Panc1 (cell line): ENCODE results near the gene TP53AIP1. TPM values are rescaled to one million over a fixed set of nuclear protein-coding genes. Genes with fewer than 3 reads are reported as not detected.

Source experiments
- ATAC-seq: fragments of 200-7000 bp; cut with Tn5 transposase; 2 replicates; pipeline ENCODE4 v1.9.1; 2020; ENCODE audit warnings: mild to moderate bottlenecking, moderate library complexity
- BruUV-seq: library from RNA; stranded (reverse); fragments of 400-500 nt; replicated peaks from 2 replicates; lab custom pipeline; 2021; lab: Mats Ljungman, UMichigan
- CTCF ChIA-PET: fragments of 300-600 bp; sonication (Branson Sonifier 250); formaldehyde crosslinking; loops from one replicate; lab custom pipeline; 2022; ENCODE audit warnings: antibody characterized with exemption; lab: Charles Lee
- POLR2A ChIA-PET: fragments of 300-600 bp; sonication (Branson Sonifier 250); formaldehyde crosslinking; loops from one replicate; lab custom pipeline; 2022; ENCODE audit warnings: antibody characterized with exemption; lab: Charles Lee
- DNase-seq: peaks from one replicate; pipeline ENCODE4 v3.0.0-alpha.2; 2010; ENCODE audit warnings: low read depth, low spot score
- H3K27ac ChIP-seq: 2 replicates; pipeline ENCODE4 v1.5.1; 2011; ENCODE audit warnings: mild to moderate bottlenecking, low read length, inconsistent platforms
- H3K27me3 ChIP-seq: fragments of 200-500 bp; sonication (Bioruptor generic); 2 replicates; pipeline ENCODE4 v1.6.0; 2014; ENCODE audit warnings: low read length, inconsistent platforms; ENCODE audit not compliant: control insufficient read depth, insufficient read depth
- H3K36me3 ChIP-seq: fragments of 200-500 bp; sonication (Bioruptor generic); 2 replicates; pipeline ENCODE4 v1.5.1; 2014; ENCODE audit warnings: inconsistent platforms, mild to moderate bottlenecking, low read length, moderate library complexity; ENCODE audit not compliant: control insufficient read depth, insufficient read depth
- H3K4me1 ChIP-seq: 2 replicates; pipeline ENCODE4 v1.5.1; 2011; ENCODE audit warnings: inconsistent platforms, mild to moderate bottlenecking, low read length, moderate library complexity; ENCODE audit not compliant: control insufficient read depth, insufficient read depth
- H3K4me3 ChIP-seq, 2 experiments: 2 replicates each; pipeline ENCODE4 v1.5.1; 2011 to 2012; ENCODE audit warnings: low read depth in 2 of 2, low read length in 2 of 2, mild to moderate bottlenecking in 2 of 2, inconsistent platforms in 1 of 2, moderate library complexity in 1 of 2
- H3K9me3 ChIP-seq: fragments of 200-500 bp; sonication (Bioruptor generic); 2 replicates; pipeline ENCODE4 v1.5.1; 2014; ENCODE audit warnings: low read depth, mild to moderate bottlenecking, inconsistent platforms, low read length, moderate library complexity; ENCODE audit not compliant: control insufficient read depth, insufficient read depth
- POLR2AphosphoS5 ChIP-seq: IDR thresholded peaks from 2 replicates; pipeline ENCODE4 v1.6.1; 2012; ENCODE audit warnings: mild to moderate bottlenecking, low read depth, low read length, moderate library complexity
- SIN3A ChIP-seq: IDR thresholded peaks from 2 replicates; pipeline ENCODE4 v1.6.1; 2012; ENCODE audit warnings: low read depth, mild to moderate bottlenecking, low read length, moderate library complexity, borderline replicate concordance; ENCODE audit not compliant: insufficient read depth
- TCF7L2 ChIP-seq: IDR thresholded peaks from 2 replicates; pipeline ENCODE4 v1.6.1; 2011; ENCODE audit warnings: mild to moderate bottlenecking, low read depth, low read length, inconsistent platforms
- in situ Hi-C: cut with HindIII; loops from 2 replicates; pipeline ENCODE4 v1.10.0; 2016; ENCODE audit warnings: low sequenced_read_pairs, low pct_unique_long_range_greater_than_20kb
- intact Hi-C: fragments of 100-400 bp; cut with micrococcal nuclease; formaldehyde crosslinking; loops from one replicate; pipeline ENCODE4 v1.10.0; 2022; ENCODE audit not compliant: unreplicated experiment
- total RNA-seq: library from RNA; stranded (reverse); gene quantifications from one replicate; pipeline ENCODE4 v1.2.1, GENCODE V29; 2021; ENCODE audit not compliant: unreplicated experiment
- TF ChIP-seq, protein P1 (sequence below), 2 experiments: IDR thresholded peaks; 2 replicates each; pipeline ENCODE4 v1.6.1; 2011 to 2012; ENCODE audit warnings: low read depth in 2 of 2, control low read depth in 1 of 2, low read length in 1 of 2, mild to moderate bottlenecking in 1 of 2, moderate library complexity in 1 of 2; ENCODE audit not compliant: insufficient read depth in 1 of 2
- TF ChIP-seq, protein P2 (sequence below): fragments of 450-650 bp; IDR thresholded peaks from 2 replicates; pipeline ENCODE4 v1.5.1; 2017; ENCODE audit warnings: mild to moderate bottlenecking

Gene TP53AIP1
- total RNA-seq, 1 experiment from 2014 or later = 0.08 TPM

DNA sequence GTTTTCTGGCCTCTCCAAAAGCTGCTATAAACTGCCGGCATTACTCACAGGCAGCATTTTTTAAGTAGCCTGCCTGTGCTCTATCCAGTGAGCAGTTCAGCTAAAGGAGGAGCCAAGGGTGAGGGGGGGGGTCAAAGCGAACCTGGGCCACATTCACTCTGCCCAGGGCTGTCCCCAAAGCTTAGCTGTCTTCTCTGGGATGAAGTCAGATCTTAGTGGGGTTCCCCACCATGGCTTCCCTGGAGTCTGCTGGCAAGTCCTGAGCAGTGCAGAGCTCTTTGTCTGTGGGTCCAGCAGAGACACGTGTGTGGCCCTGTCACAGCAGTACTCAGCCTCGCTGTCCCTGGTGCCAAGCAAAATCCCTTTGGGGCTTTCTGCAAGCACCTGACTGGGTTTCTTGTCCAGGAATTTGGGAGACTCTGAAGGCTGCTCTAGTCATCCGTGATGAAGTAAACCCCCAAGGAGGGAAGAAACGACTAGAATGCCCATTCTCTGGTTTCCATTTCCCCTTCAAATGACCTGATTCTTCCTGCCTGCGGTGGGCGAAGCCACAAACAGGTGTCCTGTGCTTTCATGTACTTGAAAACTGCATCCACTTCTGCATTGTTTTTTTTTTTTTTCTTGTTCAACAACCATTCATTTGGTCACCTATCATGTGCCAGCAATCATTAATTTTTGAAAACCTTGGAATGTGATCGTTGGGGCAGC, 48.9 kb downstream of the TP53AIP1 start:
- ChIA-PET POLR2A (interaction anchor here (0.6 kb wide), 1 partner anchor 800 kb away, joined by 4 read pairs; no protein-coding TSS in a partner anchor), CTCF (interaction anchor here (0.7 kb wide), 1 partner anchor 487 kb away, joined by 3 read pairs; no protein-coding TSS in a partner anchor)
- BruUV-seq = no TSS peak
- intact Hi-C loops = no loop called here
- Histone ChIP-seq H3K9me3 (no peaks in the 10 kb centered on the region), H3K36me3 (no peaks in the 10 kb centered on the region), H3K27ac (no peak overlapping the region), H3K4me1 (no peaks in the 10 kb centered on the region), H3K27me3 (peaks cover 13% of the 10 kb centered on the region), H3K4me3 (no peak overlapping the region)
- ATAC-seq = no peak
- in situ Hi-C loops = no loop called here
- TF ChIP-seq TCF7L2 = no peak
- no peak for TF ChIP-seq SIN3A
- TF ChIP-seq POLR2AphosphoS5 = no peak
- TF ChIP-seq, protein P1, sequence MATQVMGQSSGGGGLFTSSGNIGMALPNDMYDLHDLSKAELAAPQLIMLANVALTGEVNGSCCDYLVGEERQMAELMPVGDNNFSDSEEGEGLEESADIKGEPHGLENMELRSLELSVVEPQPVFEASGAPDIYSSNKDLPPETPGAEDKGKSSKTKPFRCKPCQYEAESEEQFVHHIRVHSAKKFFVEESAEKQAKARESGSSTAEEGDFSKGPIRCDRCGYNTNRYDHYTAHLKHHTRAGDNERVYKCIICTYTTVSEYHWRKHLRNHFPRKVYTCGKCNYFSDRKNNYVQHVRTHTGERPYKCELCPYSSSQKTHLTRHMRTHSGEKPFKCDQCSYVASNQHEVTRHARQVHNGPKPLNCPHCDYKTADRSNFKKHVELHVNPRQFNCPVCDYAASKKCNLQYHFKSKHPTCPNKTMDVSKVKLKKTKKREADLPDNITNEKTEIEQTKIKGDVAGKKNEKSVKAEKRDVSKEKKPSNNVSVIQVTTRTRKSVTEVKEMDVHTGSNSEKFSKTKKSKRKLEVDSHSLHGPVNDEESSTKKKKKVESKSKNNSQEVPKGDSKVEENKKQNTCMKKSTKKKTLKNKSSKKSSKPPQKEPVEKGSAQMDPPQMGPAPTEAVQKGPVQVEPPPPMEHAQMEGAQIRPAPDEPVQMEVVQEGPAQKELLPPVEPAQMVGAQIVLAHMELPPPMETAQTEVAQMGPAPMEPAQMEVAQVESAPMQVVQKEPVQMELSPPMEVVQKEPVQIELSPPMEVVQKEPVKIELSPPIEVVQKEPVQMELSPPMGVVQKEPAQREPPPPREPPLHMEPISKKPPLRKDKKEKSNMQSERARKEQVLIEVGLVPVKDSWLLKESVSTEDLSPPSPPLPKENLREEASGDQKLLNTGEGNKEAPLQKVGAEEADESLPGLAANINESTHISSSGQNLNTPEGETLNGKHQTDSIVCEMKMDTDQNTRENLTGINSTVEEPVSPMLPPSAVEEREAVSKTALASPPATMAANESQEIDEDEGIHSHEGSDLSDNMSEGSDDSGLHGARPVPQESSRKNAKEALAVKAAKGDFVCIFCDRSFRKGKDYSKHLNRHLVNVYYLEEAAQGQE (IDR thresholded peaks at IDR 0.05; ENCODE audit: insufficient read depth in 1 of 2, low read depth in 2 of 2, low read length in 1 of 2) = no peak
- TF ChIP-seq, protein P2, sequence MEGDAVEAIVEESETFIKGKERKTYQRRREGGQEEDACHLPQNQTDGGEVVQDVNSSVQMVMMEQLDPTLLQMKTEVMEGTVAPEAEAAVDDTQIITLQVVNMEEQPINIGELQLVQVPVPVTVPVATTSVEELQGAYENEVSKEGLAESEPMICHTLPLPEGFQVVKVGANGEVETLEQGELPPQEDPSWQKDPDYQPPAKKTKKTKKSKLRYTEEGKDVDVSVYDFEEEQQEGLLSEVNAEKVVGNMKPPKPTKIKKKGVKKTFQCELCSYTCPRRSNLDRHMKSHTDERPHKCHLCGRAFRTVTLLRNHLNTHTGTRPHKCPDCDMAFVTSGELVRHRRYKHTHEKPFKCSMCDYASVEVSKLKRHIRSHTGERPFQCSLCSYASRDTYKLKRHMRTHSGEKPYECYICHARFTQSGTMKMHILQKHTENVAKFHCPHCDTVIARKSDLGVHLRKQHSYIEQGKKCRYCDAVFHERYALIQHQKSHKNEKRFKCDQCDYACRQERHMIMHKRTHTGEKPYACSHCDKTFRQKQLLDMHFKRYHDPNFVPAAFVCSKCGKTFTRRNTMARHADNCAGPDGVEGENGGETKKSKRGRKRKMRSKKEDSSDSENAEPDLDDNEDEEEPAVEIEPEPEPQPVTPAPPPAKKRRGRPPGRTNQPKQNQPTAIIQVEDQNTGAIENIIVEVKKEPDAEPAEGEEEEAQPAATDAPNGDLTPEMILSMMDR = no peak
- no peak for DNase-seq

DNA sequence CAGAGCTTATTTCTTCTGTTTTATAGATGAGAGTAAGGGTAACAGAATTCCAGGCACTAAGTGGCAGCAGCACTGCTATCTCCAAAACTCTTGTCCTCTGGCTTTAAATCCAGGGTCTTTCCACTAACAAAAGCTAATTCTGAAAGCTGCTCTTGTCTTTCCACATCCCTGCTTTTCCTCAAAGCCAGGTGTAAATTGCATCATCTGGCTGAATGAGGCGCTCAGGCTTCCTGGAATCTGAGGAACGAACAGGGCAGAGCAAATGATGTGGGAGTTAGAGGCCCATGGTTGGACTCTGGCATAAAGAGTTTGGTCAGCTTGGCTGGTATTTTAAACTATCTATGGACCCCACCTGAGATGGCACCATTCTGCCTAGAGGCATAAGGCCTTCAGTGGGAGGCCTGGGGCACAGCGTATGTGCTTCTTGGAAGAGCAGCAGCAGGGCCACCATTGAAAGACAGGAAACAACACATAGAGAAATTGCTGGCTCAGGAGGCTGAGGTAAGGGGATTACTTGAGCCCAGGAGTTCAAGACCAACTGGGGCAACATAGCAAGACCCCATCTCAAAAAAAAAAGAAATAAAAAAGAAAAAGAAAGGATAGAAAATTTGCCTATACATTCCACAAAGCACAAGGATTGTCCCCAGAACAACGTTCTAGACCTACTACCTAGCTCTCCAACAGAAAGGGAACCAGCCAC, 49.7 kb downstream of the TP53AIP1 start:
- H3K4me3 ChIP-seq = no peak overlapping the region
- TF ChIP-seq TCF7L2 = no peak
- TF ChIP-seq POLR2AphosphoS5 = no peak
- TF ChIP-seq, protein P2 = no peak
- no peak for TF ChIP-seq SIN3A
- TF ChIP-seq, protein P1 (IDR thresholded peaks at IDR 0.05; ENCODE audit: insufficient read depth in 1 of 2, low read depth in 2 of 2, low read length in 1 of 2) = no peak
- no peaks in the 10 kb centered on the region for H3K36me3 ChIP-seq
- POLR2A ChIA-PET = interaction anchor here (0.6 kb wide), 1 partner anchor 799 kb away, joined by 4 read pairs; no protein-coding TSS in a partner anchor
- H3K9me3 ChIP-seq = no peaks in the 10 kb centered on the region
- CTCF ChIA-PET = interaction anchor here (0.7 to 1.3 kb wide), 2 partner anchors 64 to 487 kb away, joined by 3 to 5 read pairs; no protein-coding TSS in a partner anchor
- intact Hi-C loops = no loop called here
- in situ Hi-C loops = no loop called here
- DNase-seq (no peak), ATAC-seq (no peak)
- H3K4me1 ChIP-seq = no peaks in the 10 kb centered on the region
- peaks cover 16% of the 10 kb centered on the region for H3K27me3 ChIP-seq
- no TSS peak for BruUV-seq
- no peak overlapping the region; the same call in 1 of the 2 replicates for H3K27ac ChIP-seq
